Measurements from ENCODE around the gene METTL14.

Gene METTL14

DNA sequence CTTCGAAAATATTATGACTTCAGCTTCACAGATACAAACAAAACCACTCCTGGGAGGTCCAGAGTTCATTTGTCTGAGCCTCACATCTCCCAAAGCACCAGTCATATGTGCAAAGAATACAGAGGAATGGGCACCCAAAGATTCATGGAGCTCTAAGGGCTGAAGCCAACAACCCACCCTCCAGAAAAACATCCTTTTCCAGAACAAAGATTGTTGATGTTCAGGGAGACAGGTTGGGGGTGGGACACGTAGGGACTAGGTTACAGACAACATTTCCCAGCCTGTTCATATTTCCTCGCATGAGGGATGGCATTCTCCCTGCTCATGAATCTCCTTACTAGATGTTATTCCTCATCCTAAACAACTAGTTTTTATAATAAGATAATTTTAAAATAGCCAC, 71.2 kb downstream of the METTL14 start:
- H3K79me2 ChIP-seq: no peaks in the 10 kb centered on the region
- H3K4me3 ChIP-seq (ENCODE audit: low read depth, low read length): no peak overlapping the region
- no peak overlapping the region for H3K4me2 ChIP-seq (ENCODE audit: low read length)
- no peaks in the 10 kb centered on the region for H3K27me3 ChIP-seq (ENCODE audit: control insufficient read depth, insufficient read depth, low read length)
- no peak overlapping the region for H3K9ac ChIP-seq
- H3K9me3 ChIP-seq (ENCODE audit: control insufficient read depth, low read length): no peaks in the 10 kb centered on the region
- TF ChIP-seq, protein P1, sequence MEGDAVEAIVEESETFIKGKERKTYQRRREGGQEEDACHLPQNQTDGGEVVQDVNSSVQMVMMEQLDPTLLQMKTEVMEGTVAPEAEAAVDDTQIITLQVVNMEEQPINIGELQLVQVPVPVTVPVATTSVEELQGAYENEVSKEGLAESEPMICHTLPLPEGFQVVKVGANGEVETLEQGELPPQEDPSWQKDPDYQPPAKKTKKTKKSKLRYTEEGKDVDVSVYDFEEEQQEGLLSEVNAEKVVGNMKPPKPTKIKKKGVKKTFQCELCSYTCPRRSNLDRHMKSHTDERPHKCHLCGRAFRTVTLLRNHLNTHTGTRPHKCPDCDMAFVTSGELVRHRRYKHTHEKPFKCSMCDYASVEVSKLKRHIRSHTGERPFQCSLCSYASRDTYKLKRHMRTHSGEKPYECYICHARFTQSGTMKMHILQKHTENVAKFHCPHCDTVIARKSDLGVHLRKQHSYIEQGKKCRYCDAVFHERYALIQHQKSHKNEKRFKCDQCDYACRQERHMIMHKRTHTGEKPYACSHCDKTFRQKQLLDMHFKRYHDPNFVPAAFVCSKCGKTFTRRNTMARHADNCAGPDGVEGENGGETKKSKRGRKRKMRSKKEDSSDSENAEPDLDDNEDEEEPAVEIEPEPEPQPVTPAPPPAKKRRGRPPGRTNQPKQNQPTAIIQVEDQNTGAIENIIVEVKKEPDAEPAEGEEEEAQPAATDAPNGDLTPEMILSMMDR (IDR thresholded peaks at IDR 0.05): no peak
- H3K36me3 ChIP-seq (ENCODE audit: control insufficient read depth, insufficient read depth, low read length): no peaks in the 10 kb centered on the region
- no peak overlapping the region for H2AFZ ChIP-seq
- H3K4me1 ChIP-seq: peaks cover 3% of the 10 kb centered on the region
- no peak overlapping the region for H3K27ac ChIP-seq

DNA sequence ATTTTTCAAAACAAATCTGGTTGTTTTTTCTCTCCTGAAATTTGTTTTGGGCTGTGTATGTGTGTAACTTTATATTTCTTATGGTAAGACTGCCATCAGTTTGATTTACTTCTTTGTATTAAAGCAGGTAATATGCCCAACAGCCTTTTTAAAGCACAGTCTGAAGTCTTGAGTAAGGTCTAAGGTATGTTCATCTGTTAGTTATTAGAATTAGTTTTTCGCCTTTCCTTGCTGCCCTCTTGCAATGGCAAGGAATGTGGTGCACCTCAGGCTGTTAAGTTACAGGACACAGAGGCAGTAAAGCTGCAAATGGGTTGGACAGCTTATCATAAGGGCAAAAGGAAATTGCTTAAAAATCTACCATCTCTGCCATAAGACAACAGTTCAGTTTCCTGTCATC, 71.8 kb downstream of the METTL14 start:
- Histone ChIP-seq H3K79me2 (no peaks in the 10 kb centered on the region), H3K36me3 (ENCODE audit: control insufficient read depth, insufficient read depth, low read length) (no peaks in the 10 kb centered on the region), H3K4me2 (ENCODE audit: low read length) (no peak overlapping the region), H3K27me3 (ENCODE audit: control insufficient read depth, insufficient read depth, low read length) (no peaks in the 10 kb centered on the region), H3K4me3 (ENCODE audit: low read depth, low read length) (no peak overlapping the region), H3K9ac (no peak overlapping the region), H2AFZ (no peak overlapping the region), H3K9me3 (ENCODE audit: control insufficient read depth, low read length) (no peaks in the 10 kb centered on the region), H3K27ac (no peak overlapping the region), H3K4me1 (peaks cover 3% of the 10 kb centered on the region)
- TF ChIP-seq, protein P1 (IDR thresholded peaks at IDR 0.05): no peak

DNA sequence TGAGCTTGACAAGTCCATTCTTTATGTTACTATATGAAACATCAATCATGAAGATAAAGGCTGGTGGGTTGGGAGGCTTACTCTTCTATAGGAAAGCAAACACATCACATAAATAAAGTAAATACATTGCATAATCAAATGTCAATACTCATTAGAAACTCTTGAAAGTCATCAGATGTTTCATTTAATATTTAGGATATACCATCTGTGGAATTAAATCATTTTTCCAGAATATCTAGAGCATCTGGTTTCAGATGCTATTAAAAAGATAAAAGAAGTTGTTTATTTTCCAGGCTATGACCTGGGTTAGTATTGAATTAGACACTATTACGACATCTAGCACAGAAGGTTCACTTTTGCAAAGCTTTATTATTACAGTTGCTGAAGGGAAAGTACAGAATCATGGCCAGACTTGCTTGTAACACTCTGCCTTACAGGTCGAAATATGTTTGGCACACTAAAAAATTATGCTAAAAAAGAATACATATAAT, 72.6 kb downstream of the METTL14 start:
- Histone ChIP-seq H3K27ac (no peak overlapping the region), H3K36me3 (ENCODE audit: control insufficient read depth, insufficient read depth, low read length) (no peaks in the 10 kb centered on the region)

DNA sequence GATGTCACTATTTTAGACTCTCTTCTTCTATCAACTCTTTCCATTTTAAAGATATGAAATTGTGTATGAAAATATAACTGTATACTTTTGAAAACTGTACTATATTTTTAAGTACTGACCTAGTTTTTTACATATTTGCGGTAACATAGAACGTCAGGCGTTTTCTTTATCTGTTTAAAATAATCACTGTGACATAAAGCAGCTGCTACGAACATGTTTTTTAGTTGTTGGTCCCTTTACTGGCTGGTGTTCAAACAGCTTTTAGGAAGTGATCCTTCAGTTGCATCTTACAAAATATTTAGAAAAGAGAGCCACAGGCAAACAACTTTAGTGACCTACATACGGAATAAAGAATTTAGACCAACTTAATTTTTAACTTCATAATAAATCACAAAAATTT, 73.1 kb downstream of the METTL14 start:
- no peak overlapping the region for H3K4me3 ChIP-seq (ENCODE audit: low read depth, low read length)
- no peak overlapping the region for H2AFZ ChIP-seq
- no peaks in the 10 kb centered on the region for H3K27me3 ChIP-seq (ENCODE audit: control insufficient read depth, insufficient read depth, low read length)
- no peaks in the 10 kb centered on the region for H3K9me3 ChIP-seq (ENCODE audit: control insufficient read depth, low read length)
- no peaks in the 10 kb centered on the region for H3K79me2 ChIP-seq
- peaks cover 3% of the 10 kb centered on the region for H3K4me1 ChIP-seq
- H3K4me2 ChIP-seq (ENCODE audit: low read length): no peak overlapping the region
- no peaks in the 10 kb centered on the region for H3K36me3 ChIP-seq (ENCODE audit: control insufficient read depth, insufficient read depth, low read length)
- no peak overlapping the region for H3K9ac ChIP-seq
- no peak overlapping the region for H3K27ac ChIP-seq
- TF ChIP-seq, protein P1 (IDR thresholded peaks at IDR 0.05): no peak

More for the DNA sequence above, 72.6 kb downstream of the METTL14 start:
- no peak overlapping the region for H3K4me2 ChIP-seq (ENCODE audit: low read length)
- H3K9ac ChIP-seq: no peak overlapping the region
- H3K4me3 ChIP-seq (ENCODE audit: low read depth, low read length): no peak overlapping the region
- peaks cover 3% of the 10 kb centered on the region for H3K4me1 ChIP-seq
- H3K79me2 ChIP-seq: no peaks in the 10 kb centered on the region
- no peak overlapping the region for H2AFZ ChIP-seq
- H3K27me3 ChIP-seq (ENCODE audit: control insufficient read depth, insufficient read depth, low read length): no peaks in the 10 kb centered on the region
- TF ChIP-seq, protein P1 (IDR thresholded peaks at IDR 0.05): no peak
- no peaks in the 10 kb centered on the region for H3K9me3 ChIP-seq (ENCODE audit: control insufficient read depth, low read length)

DNA sequence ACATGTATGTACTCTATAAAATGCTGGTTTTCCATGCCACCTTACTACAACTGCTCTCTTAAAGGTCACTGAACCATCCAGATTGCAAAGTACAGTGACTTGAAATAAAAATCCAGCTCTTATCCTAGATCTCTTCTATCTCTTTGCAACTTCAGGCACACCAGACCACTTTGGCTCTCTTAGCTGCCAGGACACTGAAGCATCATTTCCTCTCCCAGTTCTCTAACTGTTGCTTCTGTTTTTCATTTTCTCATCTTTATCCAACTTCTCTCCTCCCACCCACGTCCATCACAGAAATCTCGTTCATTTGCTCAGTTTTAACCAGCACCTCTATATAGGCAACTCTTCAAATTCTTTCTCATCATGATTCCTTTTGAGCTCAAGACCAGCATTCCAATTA, 74.3 kb downstream of the METTL14 start:
- no peak overlapping the region for H3K4me2 ChIP-seq (ENCODE audit: low read length)
- no peak overlapping the region for H3K4me3 ChIP-seq (ENCODE audit: low read depth, low read length)
- H2AFZ ChIP-seq: no peak overlapping the region
- no peaks in the 10 kb centered on the region for H3K9me3 ChIP-seq (ENCODE audit: control insufficient read depth, low read length)
- no peaks in the 10 kb centered on the region for H3K27me3 ChIP-seq (ENCODE audit: control insufficient read depth, insufficient read depth, low read length)
- H3K9ac ChIP-seq: no peak overlapping the region
- H3K27ac ChIP-seq: no peak overlapping the region
- no peaks in the 10 kb centered on the region for H3K79me2 ChIP-seq
- H3K4me1 ChIP-seq: peaks cover 3% of the 10 kb centered on the region
- H3K36me3 ChIP-seq (ENCODE audit: control insufficient read depth, insufficient read depth, low read length): no peaks in the 10 kb centered on the region
- TF ChIP-seq, protein P1 (IDR thresholded peaks at IDR 0.05): no peak

Data from parathyroid adenoma (tissue), 2 donors.